Thyroid gland (tissue), 4 donors: ENCODE data around the gene SALL1. TPM values are rescaled to one million over a fixed set of nuclear protein-coding genes. Genes with fewer than 3 reads are reported as not detected.

ENCODE experiments used
- DNase-seq, 2 donors: peaks; one replicate each; pipeline ENCODE4 v3.0.0-alpha.2; 2019
- H3K27ac ChIP-seq, 3 donors: fragments of 200-600 bp; sonication (generic); 1 replicate in 2 of 3; 2 replicates in 1 of 3; pipeline ENCODE4 v1.5.1; 2016 to 2019; ENCODE audit warnings: mild to moderate bottlenecking in 1 of 3, moderate library complexity in 1 of 3
- H3K27me3 ChIP-seq: fragments of 200-600 bp; sonication (generic); one replicate; pipeline ENCODE4 v1.5.1; 2019
- H3K36me3 ChIP-seq, 2 donors: fragments of 200-600 bp; sonication (generic); one replicate each; pipeline ENCODE4 v1.5.1; 2016 to 2019
- H3K4me1 ChIP-seq, 2 donors: fragments of 200-600 bp; sonication (generic); one replicate each; pipeline ENCODE4 v1.5.1; 2017 to 2019
- H3K4me3 ChIP-seq, 3 donors: fragments of 200-600 bp; sonication (generic); replicated peaks in 1 of 3; 1 replicate in 2 of 3; 2 replicates in 1 of 3; pipeline ENCODE4 v1.5.1; 2016; ENCODE audit warnings: mild to moderate bottlenecking in 1 of 3
- H3K9me3 ChIP-seq: fragments of 200-600 bp; sonication (generic); one replicate; pipeline ENCODE4 v1.5.1; 2017
- CTCF ChIP-seq, 6 experiments: fragments of 200-600 bp in 3 of 6; fragments of 450-650 bp in 3 of 6; sonication (generic) in 3 of 6; IDR thresholded peaks; one replicate each; pipeline ENCODE4 v1.5.1; 2016 to 2019; ENCODE audit warnings: antibody characterized with exemption in 6 of 6, mild to moderate bottlenecking in 2 of 6, inconsistent platforms in 1 of 6, moderate library complexity in 1 of 6
- POLR2A ChIP-seq, 2 donors: fragments of 450-650 bp; IDR thresholded peaks; one replicate each; pipeline ENCODE4 v1.6.1; 2017; ENCODE audit warnings: antibody characterized with exemption in 2 of 2, mild to moderate bottlenecking in 2 of 2, moderate library complexity in 1 of 2
- WGBS, 2 donors: methylation state at CpG; one replicate each; pipeline ENCODE4 v1.1.5; 2017; 5-methylcytosine and 5-hydroxymethylcytosine counted together
- intact Hi-C: fragments of 100-400 bp; cut with DNase I; formaldehyde crosslinking; loops from one replicate; pipeline ENCODE4 v1.15.1; 2023
- total RNA-seq, 4 donors: library from RNA; depleted of rRNA; stranded (reverse); fragments of >200 nt; gene quantifications; one replicate each; pipeline ENCODE4 v1.2.3, GENCODE V29; 2016

SALL1 gene
- total RNA-seq, 4 donors from 2014 or later: 23.0 to 57.0 (median 44.0) TPM

DNA sequence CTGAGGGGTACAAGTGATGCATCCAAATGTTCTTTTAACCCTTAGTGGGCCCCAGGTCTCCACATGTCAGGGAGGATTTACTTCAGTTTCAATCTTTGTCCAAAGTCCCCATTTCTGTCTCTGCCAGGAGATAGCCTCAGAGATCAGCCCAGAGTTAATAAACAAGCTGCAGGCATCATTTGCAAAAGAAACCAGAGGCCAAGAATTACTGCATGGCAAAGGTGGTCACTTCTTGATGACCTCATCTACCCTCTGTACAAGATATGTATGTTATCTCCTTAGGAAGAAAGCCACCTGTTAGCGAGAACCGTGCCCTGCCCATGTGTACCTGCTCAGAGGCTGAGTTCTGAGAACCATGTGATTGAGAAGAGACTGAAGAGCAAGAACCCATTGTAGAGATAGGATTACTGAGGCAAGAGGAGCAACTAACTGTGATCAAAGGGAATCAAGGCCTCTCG lies 40.3 kb downstream of the SALL1 start:
- intact Hi-C loops: no loop called here
- Histone ChIP-seq H3K27me3 (no peaks in the 10 kb centered on the region), H3K4me3 (no peak overlapping the region), H3K9me3 (no peaks in the 10 kb centered on the region), H3K4me1 (no peaks in the 10 kb centered on the region), H3K36me3 (no peaks in the 10 kb centered on the region), H3K27ac (no peak overlapping the region)
- no peak for DNase-seq
- TF ChIP-seq CTCF (IDR thresholded peaks at IDR 0.05) (no peak), POLR2A (IDR thresholded peaks at IDR 0.05) (no peak)
- WGBS, 2 donors: 89 to 94% methylated on average over 3 of the region's 3 CpGs

DNA sequence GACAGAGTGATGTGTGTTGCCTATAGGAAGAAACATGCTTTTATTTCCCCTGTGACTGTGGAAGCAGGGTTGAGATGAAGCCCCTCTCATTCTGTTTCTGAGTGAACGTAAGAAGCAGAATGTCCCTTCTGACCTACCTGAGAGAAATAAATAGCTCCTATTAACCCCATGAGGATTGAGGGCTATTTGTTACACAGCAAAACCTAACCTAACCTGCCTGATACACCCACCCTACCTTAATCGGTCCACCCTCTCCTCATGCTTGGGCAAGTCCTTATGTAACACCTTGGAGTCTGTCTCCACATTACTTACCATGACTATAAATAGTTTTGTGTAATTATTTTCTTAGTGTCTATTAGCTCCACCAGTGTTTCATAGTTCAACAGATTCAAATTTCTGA lies 41.9 kb downstream of the SALL1 start:
- intact Hi-C loops: no loop called here
- Histone ChIP-seq H3K27ac (no peak overlapping the region), H3K27me3 (no peaks in the 10 kb centered on the region), H3K4me3 (no peak overlapping the region), H3K36me3 (no peaks in the 10 kb centered on the region), H3K9me3 (no peaks in the 10 kb centered on the region), H3K4me1 (no peaks in the 10 kb centered on the region)
- TF ChIP-seq CTCF (IDR thresholded peaks at IDR 0.05) (no peak), POLR2A (IDR thresholded peaks at IDR 0.05) (no peak)
- no peak for DNase-seq
- WGBS, 2 donors: 94 to 99% methylated on average over 2 of the region's 2 CpGs

DNA sequence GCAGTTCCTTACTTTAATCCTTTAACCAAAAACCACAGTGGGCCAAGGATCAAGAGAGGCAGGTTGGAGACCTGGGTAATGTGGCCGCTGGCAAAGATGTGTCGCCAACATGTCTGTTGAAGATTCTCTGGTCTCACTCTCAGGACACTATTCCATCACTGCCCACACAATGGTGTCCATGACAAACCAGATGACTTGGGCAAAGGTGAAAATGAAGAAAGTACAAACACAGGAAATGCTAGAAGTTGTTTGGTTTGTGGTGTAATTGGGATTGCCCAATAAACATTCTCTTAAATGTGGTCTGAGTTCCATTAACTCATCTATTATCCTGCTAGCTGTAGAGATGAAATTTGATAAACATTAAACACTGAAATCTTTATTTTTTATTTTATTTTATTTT lies 43.3 kb downstream of the SALL1 start:
- H3K9me3 ChIP-seq: no peaks in the 10 kb centered on the region
- intact Hi-C loops: no loop called here
- H3K36me3 ChIP-seq: no peaks in the 10 kb centered on the region
- no peak for DNase-seq
- no peak overlapping the region for H3K27ac ChIP-seq
- no peak for TF ChIP-seq CTCF (IDR thresholded peaks at IDR 0.05)
- TF ChIP-seq POLR2A (IDR thresholded peaks at IDR 0.05): no peak
- no peaks in the 10 kb centered on the region for H3K27me3 ChIP-seq
- WGBS, 2 donors: 92 to 94% methylated on average over 2 of the region's 2 CpGs
- H3K4me1 ChIP-seq: no peaks in the 10 kb centered on the region
- H3K4me3 ChIP-seq: no peak overlapping the region

- Histone ChIP-seq H3K4me3 (no peak overlapping the region), H3K9me3 (no peaks in the 10 kb centered on the region), H3K27me3 (no peaks in the 10 kb centered on the region), H3K36me3 (no peaks in the 10 kb centered on the region), H3K27ac (no peak overlapping the region), H3K4me1 (no peaks in the 10 kb centered on the region)
- intact Hi-C loops: no loop called here
- TF ChIP-seq CTCF (IDR thresholded peaks at IDR 0.05) (no peak), POLR2A (IDR thresholded peaks at IDR 0.05) (no peak)
- 82 to 90% methylated on average over 2 of the region's 2 CpGs for WGBS, 2 donors
- DNase-seq: no peak
Observed at GRCh38 chr16:51106535-51106934, 44.5 kb downstream of the SALL1 start.

- Histone ChIP-seq H3K4me3 (no peak overlapping the region), H3K36me3 (no peaks in the 10 kb centered on the region), H3K27ac (no peak overlapping the region), H3K9me3 (no peaks in the 10 kb centered on the region), H3K27me3 (no peaks in the 10 kb centered on the region), H3K4me1 (no peaks in the 10 kb centered on the region)
- WGBS, 2 donors: 87 to 88% methylated on average over 4 of the region's 4 CpGs
- DNase-seq: no peak
- intact Hi-C loops: no loop called here
- TF ChIP-seq CTCF (IDR thresholded peaks at IDR 0.05) (no peak), POLR2A (IDR thresholded peaks at IDR 0.05) (no peak)
Observed at GRCh38 chr16:51103590-51103989, 47.5 kb downstream of the SALL1 start.
